Fibroblast of the conjunctiva (primary cell): ENCODE results near the gene MUL1.
A peak's percentile ranks its signal among the peaks of the same experiment; 100 is the strongest.

Source experiments
- DNase-seq: peaks from one replicate; pipeline ENCODE4 v3.0.0-alpha.2; 2010; ENCODE audit warnings: low read depth

MUL1 gene

DNA sequence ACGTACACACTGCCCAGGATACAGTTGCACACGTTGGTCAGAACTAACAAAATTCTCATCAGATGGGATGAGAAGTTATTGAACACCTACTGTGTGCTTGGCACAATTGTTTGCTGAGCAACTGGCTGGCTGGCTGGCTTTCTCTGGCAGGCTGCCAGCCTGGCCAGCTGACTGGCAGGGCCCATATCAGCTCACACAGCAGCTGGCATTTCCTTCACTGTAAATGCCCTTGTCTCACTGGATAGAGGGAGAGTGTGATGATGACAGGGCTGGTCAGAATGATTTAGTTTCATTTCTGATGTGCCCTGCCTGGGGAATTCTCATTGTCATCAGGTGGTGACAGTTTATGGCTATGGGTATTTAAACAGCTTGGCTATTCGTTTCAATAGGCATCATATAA is 37.8 kb downstream of the MUL1 start:
- no peak for DNase-seq

DNA sequence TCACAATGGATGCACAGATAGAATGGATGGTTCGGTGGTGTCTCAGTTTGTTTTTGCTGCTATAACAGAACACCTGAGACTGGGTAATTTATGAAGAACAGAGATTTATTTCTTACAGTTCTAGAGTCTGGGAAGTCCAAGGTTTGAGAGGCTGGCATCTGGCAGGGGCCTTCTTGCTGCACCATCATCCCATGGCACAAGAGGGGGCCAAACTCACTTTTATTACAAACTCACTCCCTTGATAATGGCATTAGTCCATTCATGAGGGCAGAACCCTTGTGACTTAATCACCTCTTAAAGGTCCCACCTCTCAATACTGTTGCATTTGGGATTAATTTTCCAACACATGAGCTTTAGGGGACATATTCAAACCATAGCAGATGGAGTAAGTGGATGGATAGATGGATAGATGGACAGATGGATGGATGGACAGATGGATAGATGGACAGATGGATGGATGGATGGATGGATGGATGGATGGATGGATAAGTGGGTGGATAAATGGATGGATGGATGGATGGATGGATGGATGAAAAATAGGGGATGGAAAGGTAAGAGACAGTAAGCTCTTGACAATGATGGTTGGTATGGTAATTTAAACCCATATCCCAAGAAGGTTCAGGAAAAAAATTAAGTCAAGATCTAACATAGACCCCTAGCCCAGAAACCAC is 38.4 kb downstream of the MUL1 start:
- DNase-seq = no peak

DNA sequence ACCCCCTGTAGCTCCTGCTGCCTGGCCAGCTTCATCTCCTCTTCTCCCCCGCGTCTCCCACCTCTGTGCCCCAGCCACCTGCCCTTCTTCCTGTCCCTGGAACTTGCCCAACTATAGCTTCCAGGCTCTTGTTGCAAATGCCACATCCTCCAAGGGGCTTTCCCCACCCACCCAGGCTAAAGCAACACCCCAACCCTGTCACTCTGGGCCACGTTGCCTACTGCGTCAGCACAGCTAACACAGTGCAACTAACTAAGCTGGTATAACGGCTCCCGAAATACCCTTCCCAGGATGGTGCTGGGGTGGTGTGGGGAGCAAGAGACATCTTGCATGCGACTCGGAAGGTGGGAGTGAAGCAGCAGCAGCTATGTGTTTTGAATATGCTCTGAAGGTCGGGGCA is 41.7 kb downstream of the MUL1 start:
- no peak for DNase-seq

DNA sequence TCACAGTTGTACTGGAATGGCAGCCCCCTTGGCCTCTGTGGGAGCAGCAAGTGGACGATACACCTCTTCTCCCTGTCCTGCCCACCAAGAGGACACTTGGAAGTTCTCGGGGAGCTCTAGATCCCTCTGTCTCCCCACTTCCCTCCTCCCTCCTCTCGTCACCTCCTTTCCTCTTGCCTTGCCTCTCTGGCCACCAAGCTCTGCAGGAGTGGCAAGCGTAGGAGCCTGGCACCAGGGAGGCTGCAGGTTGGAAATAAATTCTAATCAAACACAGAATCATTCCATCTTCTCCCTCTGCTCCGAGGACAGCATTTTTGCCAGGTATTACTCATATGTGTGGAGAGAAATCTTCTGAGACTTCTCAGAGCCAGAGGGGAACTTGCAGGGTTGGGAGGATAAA is 42.8 kb downstream of the MUL1 start:
- DNase-seq = no peak

DNA sequence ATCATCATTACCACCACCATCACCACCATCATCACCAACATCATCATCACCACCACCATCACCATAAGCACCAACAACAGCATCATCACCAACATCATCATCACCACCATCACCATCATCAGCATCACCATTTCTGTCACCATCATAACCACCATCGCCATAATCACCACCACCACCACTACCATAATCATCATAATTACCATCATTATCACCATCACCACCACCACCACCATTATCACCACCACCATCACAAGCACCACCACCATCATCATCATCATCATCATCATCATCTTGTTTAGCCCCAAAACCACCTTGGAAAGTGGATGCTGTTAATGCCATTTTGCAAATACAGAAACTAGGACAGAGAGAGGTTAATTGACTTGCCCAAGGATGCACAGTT is 44.4 kb downstream of the MUL1 start:
- no peak for DNase-seq

DNA sequence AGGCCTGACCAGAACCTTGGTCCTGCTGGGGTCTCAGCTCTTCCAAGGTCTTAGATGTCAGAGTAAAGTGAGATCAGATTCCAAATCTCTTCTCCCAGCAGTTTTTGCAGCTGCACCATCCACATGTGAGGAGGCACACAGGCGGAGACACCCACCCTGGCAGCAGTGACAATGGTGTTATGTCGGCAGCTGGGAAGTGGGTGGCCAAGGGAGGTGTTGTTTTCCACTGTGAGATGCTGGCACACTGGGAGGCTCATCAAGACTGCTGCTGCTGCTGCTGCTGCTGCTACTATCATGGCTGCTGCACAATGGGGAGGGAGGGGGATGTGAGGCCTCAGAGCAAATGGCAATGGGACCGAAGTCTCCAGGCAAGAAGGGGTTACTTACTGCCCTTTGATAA is 45.6 kb downstream of the MUL1 start:
- no peak for DNase-seq

DNA sequence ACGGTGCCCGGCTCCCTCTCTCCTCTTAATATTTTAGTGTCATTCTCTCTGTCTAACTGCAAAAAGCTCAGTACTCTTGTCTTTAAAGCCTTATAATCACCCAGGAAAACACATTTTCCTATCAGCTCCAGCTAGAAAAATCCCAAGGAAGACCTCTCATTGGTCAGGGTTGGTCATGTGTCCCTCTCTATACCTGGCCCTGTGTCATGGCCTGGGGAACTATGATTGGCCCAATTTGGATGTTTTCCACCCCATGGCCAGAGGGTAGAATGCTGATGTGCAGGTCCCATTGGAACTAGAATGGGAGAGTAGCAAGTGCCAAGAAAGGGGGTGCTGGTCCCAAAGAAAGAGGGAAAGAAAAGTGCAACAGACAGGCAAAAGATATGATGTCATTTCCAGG is 49.2 kb downstream of the MUL1 start:
- DNase-seq = no peak

DNA sequence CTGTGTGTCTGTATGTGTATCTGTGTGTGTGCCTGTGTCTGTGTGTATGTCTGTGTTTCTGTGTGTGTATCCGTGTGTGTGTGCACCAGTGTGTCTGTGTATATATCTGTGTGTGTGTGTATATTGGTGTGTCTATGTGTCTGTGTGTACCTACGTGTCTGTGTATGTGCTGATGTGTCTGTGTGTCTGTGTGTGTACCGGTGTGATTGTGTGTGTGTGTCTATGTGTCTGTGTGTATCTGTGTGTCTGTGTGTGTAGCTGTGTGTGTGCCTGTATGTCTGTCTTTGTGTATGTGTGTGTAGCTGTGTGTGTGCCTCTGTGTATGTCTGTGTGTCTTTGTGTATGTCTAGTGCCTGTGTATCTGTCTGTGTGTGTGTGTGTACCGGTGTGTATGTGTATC is 53.9 kb downstream of the MUL1 start:
- no peak for DNase-seq

DNA sequence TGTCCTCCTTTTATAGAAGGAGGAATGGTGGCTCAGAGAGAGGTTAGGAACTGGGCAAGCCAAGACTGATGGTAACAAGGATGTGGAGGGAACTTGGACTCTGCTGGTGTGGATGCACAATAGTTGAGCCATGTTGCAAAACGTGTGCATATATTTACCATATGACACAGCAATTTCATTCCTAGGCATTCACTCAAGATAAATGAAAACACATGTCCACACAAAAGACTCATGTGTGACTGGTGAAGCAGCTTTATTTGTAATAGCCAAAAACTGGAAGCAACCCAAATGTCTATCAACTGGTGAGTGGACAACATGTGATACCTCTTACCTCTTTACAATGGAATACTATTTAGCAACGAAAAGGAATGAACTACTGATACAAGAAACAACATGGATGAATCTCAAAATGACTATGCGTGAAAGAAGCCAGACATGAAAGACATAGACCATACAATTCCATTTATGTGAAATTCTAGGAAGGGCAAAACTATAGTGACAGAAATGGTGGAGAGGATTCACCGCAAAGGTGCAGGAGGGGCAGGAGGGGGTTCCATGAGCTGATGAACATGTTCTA is 58.1 kb downstream of the MUL1 start:
- peak; percentile 83 for DNase-seq
